Pons (tissue), 1 donor: ENCODE data around the gene SH3RF3.

Source experiments
- DNase-seq: peaks from one replicate; pipeline ENCODE4 v3.0.0-alpha.2; 2016; ENCODE audit warnings: low spot score

Gene SH3RF3

GRCh38 chr2:109379507-109379906, 250.5 kb downstream of the SH3RF3 start:
- no peak for DNase-seq

- no peak for DNase-seq
These were observed 251.7 kb downstream of the SH3RF3 start for GRCh38 chr2:109380502-109381326.

GRCh38 chr2:109381327-109381820, 252.4 kb downstream of the SH3RF3 start:
- DNase-seq = no peak

GRCh38 chr2:109382226-109382895, 253.4 kb downstream of the SH3RF3 start:
- DNase-seq = no peak

GRCh38 chr2:109382951-109383350, 253.9 kb downstream of the SH3RF3 start:
- peak; percentile 60 for DNase-seq

GRCh38 chr2:109383505-109384307, 254.7 kb downstream of the SH3RF3 start:
- DNase-seq = no peak

GRCh38 chr2:109384308-109385271, 255.6 kb downstream of the SH3RF3 start:
- DNase-seq = no peak

GRCh38 chr2:109385506-109385905, 256.5 kb downstream of the SH3RF3 start:
- DNase-seq = no peak

- DNase-seq = no peak
These were observed 257.1 kb downstream of the SH3RF3 start for GRCh38 chr2:109386004-109386695.

GRCh38 chr2:109387221-109387735, 258.3 kb downstream of the SH3RF3 start:
- DNase-seq = no peak

- no peak for DNase-seq
These were observed 258.9 kb downstream of the SH3RF3 start for GRCh38 chr2:109387778-109388469.

GRCh38 chr2:109391243-109391642, 262.2 kb downstream of the SH3RF3 start:
- no peak for DNase-seq

- no peak for DNase-seq
These were observed 263.1 kb downstream of the SH3RF3 start for GRCh38 chr2:109392140-109392539.

GRCh38 chr2:109392816-109393661, 264.0 kb downstream of the SH3RF3 start:
- no peak for DNase-seq

- DNase-seq = no peak
These were observed 264.6 kb downstream of the SH3RF3 start for GRCh38 chr2:109393662-109393972.

GRCh38 chr2:109395494-109396201, 266.6 kb downstream of the SH3RF3 start:
- DNase-seq = no peak

- DNase-seq = no peak
These were observed 267.5 kb downstream of the SH3RF3 start for GRCh38 chr2:109396202-109397180.
